Endodermal cell (in vitro differentiated cells): ENCODE measurements around the gene MYLIP. TPM values are rescaled to one million over a fixed set of nuclear protein-coding genes. Genes with fewer than 3 reads are reported as not detected.

Experiments used
- DNase-seq: peaks from one replicate; pipeline ENCODE4 v3.0.0-alpha.2; 2017
- H3K27ac ChIP-seq: 2 replicates; pipeline ENCODE4 v1.5.1; 2013; ENCODE audit warnings: mild to moderate bottlenecking, low read depth, low read length, moderate library complexity
- H3K27me3 ChIP-seq: 2 replicates; pipeline ENCODE4 v1.6.1; 2013; ENCODE audit warnings: mild to moderate bottlenecking, low read length, moderate library complexity; ENCODE audit not compliant: insufficient read depth, control insufficient read depth, poor library complexity, severe bottlenecking
- H3K36me3 ChIP-seq: 2 replicates; pipeline ENCODE4 v1.7.0; 2013; ENCODE audit warnings: mild to moderate bottlenecking, low read length, moderate library complexity; ENCODE audit not compliant: control insufficient read depth, insufficient read depth
- H3K4me1 ChIP-seq: one replicate; pipeline ENCODE4 v1.7.0; 2013; ENCODE audit warnings: low read length; ENCODE audit not compliant: control insufficient read depth, insufficient read depth
- H3K4me3 ChIP-seq: 2 replicates; pipeline ENCODE4 v1.5.1; 2013; ENCODE audit warnings: mild to moderate bottlenecking, low read length, moderate library complexity
- H3K9ac ChIP-seq: 2 replicates; pipeline ENCODE4 v1.6.1; 2013; ENCODE audit warnings: mild to moderate bottlenecking, low read length, moderate library complexity; ENCODE audit not compliant: poor library complexity, severe bottlenecking; ENCODE audit errors: extremely low read depth
- H3K9me3 ChIP-seq: 2 replicates; pipeline ENCODE4 v1.6.1; 2013; ENCODE audit warnings: mild to moderate bottlenecking, low read length, moderate library complexity; ENCODE audit not compliant: control insufficient read depth
- H3K27ac Mint-ChIP-seq: 2 replicates; pipeline ENCODE4 v1.8.0; 2020; ENCODE audit warnings: mixed read lengths
- H3K27me3 Mint-ChIP-seq: 2 replicates; pipeline ENCODE4 v1.8.0; 2021; ENCODE audit warnings: mild to moderate bottlenecking, mixed read lengths; ENCODE audit not compliant: insufficient read depth
- H3K36me3 Mint-ChIP-seq: 2 replicates; pipeline ENCODE4 v1.8.0; 2020; ENCODE audit warnings: low read depth, mixed read lengths
- H3K4me1 Mint-ChIP-seq: 2 replicates; pipeline ENCODE4 v1.8.0; 2020; ENCODE audit warnings: mixed read lengths
- H3K4me3 Mint-ChIP-seq: 2 replicates; pipeline ENCODE4 v1.8.0; 2020; ENCODE audit warnings: mild to moderate bottlenecking, moderate library complexity, mixed read lengths
- H3K9me3 Mint-ChIP-seq: 2 replicates; pipeline ENCODE4 v1.8.0; 2020; ENCODE audit warnings: mild to moderate bottlenecking, mixed read lengths
- WGBS, 2 experiments: methylation state at CpG; one replicate each; pipeline versions ENCODE4 v1.1.5 to v1.1.7; 2013; ENCODE audit warnings: missing lambda C conversion rate in 2 of 2, mixed read lengths in 1 of 2; ENCODE audit not compliant: insufficient coverage in 1 of 2, insufficient read length in 1 of 2; 5-methylcytosine and 5-hydroxymethylcytosine counted together
- total RNA-seq, 2 donors: library from RNA; stranded (reverse); fragmentation: NEBNext Ultra II Directional in 1 of 2; extraction: Animal tissue kit (Norgen Biotek cat#: 25700) in 1 of 2; gene quantifications; 2 replicates in 1 of 2; 3 replicates in 1 of 2; pipeline ENCODE4 v1.2.1, GENCODE V29; 2021
- TF ChIP-seq, protein P1 (sequence below): fragments of 200-600 bp; sonication (generic); conservative IDR thresholded peaks from 2 replicates; pipeline ENCODE4 v1.5.0; 2021; ENCODE audit warnings: antibody characterized with exemption, mild to moderate bottlenecking

Gene MYLIP
- total RNA-seq, 2 donors from 2014 or later = 25.8 to 30.2 TPM

- Mint-ChIP-seq H3K9me3 (no peaks in the 10 kb centered on the region), H3K27ac (no peak overlapping the region), H3K4me1 (peaks cover 6% of the 10 kb centered on the region), H3K4me3 (no peak overlapping the region), H3K27me3 (no peaks in the 10 kb centered on the region), H3K36me3 (peaks cover 60% of the 10 kb centered on the region)
- H3K4me1 ChIP-seq = no peaks in the 10 kb centered on the region
- H3K9ac ChIP-seq = no peak overlapping the region
- H3K27ac ChIP-seq = no peak overlapping the region
- 94 to 96% methylated on average over 6 to 7 of the region's 7 CpGs for WGBS, 2 experiments
- H3K9me3 ChIP-seq = no peaks in the 10 kb centered on the region
- peaks cover 30% of the 10 kb centered on the region for H3K36me3 ChIP-seq
- H3K4me3 ChIP-seq = no peak overlapping the region
- TF ChIP-seq, protein P1, sequence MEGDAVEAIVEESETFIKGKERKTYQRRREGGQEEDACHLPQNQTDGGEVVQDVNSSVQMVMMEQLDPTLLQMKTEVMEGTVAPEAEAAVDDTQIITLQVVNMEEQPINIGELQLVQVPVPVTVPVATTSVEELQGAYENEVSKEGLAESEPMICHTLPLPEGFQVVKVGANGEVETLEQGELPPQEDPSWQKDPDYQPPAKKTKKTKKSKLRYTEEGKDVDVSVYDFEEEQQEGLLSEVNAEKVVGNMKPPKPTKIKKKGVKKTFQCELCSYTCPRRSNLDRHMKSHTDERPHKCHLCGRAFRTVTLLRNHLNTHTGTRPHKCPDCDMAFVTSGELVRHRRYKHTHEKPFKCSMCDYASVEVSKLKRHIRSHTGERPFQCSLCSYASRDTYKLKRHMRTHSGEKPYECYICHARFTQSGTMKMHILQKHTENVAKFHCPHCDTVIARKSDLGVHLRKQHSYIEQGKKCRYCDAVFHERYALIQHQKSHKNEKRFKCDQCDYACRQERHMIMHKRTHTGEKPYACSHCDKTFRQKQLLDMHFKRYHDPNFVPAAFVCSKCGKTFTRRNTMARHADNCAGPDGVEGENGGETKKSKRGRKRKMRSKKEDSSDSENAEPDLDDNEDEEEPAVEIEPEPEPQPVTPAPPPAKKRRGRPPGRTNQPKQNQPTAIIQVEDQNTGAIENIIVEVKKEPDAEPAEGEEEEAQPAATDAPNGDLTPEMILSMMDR = no peak
- DNase-seq = no peak
- H3K27me3 ChIP-seq = no peaks in the 10 kb centered on the region
Observed at GRCh38 chr6:16150098-16150497, 21.2 kb downstream of the MYLIP start.

DNA sequence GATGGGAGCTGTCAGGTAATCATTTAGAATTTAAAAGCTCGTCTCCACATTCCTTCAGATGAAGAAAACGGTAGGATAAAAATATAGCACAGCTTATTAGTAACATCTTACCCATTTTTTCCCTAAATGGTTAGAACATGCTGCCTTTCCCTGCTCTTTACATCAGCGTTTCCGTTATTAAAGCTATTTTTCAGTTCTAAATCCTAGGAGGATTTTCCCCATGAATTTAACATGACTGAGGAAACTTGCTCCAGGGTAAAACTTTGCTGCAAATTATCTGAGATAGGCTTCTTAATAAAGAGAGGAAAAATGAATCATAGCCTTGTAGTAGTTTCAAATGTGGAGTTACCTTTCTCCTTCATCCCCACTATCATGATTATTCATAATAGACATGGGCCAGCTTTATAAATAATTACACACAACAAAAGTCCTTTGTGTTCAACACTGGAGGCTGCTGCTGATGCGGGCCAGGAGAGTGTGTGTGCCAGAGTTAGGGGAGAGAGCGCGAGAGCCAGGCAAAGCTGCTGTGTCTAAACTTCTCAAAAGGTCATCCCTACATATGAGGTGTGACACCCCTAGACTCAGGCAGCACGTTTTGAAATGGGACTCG lies 24.4 kb downstream of the MYLIP start:
- H3K9me3 ChIP-seq = no peaks in the 10 kb centered on the region
- Mint-ChIP-seq H3K36me3 (peaks cover 34% of the 10 kb centered on the region), H3K27ac (no peak overlapping the region), H3K4me1 (peaks cover 9% of the 10 kb centered on the region), H3K27me3 (no peaks in the 10 kb centered on the region), H3K9me3 (no peaks in the 10 kb centered on the region), H3K4me3 (no peak overlapping the region)
- no peak overlapping the region for H3K9ac ChIP-seq
- TF ChIP-seq, protein P1 = no peak
- H3K27ac ChIP-seq = no peak overlapping the region
- H3K27me3 ChIP-seq = no peaks in the 10 kb centered on the region
- DNase-seq = no peak
- H3K4me1 ChIP-seq = no peaks in the 10 kb centered on the region
- no peak overlapping the region for H3K4me3 ChIP-seq
- WGBS, 2 experiments = 87 to 98% methylated on average over 8 to 9 of the region's 9 CpGs
- peaks cover under 1% of the 10 kb centered on the region for H3K36me3 ChIP-seq

- Mint-ChIP-seq H3K36me3 (peaks cover 25% of the 10 kb centered on the region), H3K4me3 (no peak overlapping the region), H3K27me3 (no peaks in the 10 kb centered on the region), H3K27ac (no peak overlapping the region), H3K9me3 (no peaks in the 10 kb centered on the region), H3K4me1 (peaks cover 8% of the 10 kb centered on the region)
- TF ChIP-seq, protein P1 = no peak
- 96% methylated on average over 2 of the region's 2 CpGs; no CpG with 5 or more reads in 1 of the 2 experiments for WGBS, 2 experiments
- Histone ChIP-seq H3K9me3 (no peaks in the 10 kb centered on the region), H3K9ac (no peak overlapping the region), H3K27ac (no peak overlapping the region), H3K4me1 (no peaks in the 10 kb centered on the region), H3K27me3 (no peaks in the 10 kb centered on the region), H3K36me3 (no peaks in the 10 kb centered on the region), H3K4me3 (no peak overlapping the region)
- no peak for DNase-seq
Observed at GRCh38 chr6:16154904-16155303, 26.0 kb downstream of the MYLIP start.
